ENCODE results near the gene H6PD.
"Not testable (repeated sequence)": the region's sequence is repeated elsewhere in the genome, so short reads cannot be mapped to it uniquely, and the experiment has no call there.

H6PD gene

GRCh38 chr1:9280015-9280860 is 45.7 kb downstream of the H6PD start:
- DNase-seq, result peak; percentile 17

- no peak for DNase-seq
Measured at GRCh38 chr1:9281071-9281827, 46.7 kb downstream of the H6PD start.

DNA sequence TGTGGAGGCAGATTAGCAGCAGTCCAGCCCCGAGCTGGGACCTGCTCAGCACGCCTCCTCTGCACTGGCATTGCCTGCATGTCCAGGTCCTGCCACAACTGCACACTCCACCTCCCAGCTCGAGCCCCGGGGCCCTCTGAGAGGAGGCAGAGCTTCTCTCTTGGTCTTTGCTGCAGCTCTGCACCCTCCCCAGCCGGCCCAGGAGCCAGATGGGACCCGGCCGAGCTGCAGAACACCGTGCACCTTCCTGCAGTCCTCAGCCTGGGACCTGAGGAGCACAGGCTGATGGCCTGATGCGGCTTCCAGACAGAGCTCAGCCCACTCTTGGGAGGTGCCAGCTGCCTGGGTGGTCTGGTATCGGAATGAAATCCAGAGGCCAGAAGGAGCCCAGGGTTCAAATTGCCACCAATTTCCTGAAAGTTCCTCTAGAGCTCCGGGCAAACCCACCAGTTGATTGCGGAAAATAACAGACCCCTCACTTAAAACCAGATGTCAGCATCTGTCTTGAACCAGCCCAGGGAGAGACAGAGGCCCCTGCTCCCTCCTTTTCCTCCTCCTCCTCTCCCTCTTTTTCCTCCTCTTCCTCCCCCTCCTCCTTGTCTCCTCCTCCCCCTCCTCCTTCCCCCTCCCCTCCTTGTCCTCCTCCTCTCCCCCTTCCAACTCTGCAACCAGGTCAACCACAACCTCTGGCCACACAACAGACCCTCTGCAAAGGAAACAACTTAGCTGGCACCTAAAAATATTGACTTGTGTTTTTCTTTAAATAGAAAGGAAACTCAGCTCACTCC is 47.5 kb downstream of the H6PD start:
- DNase-seq, result no peak

GRCh38 chr1:9282696-9282955 is 48.1 kb downstream of the H6PD start:
- no peak for DNase-seq

- DNase-seq, result no peak
Measured at GRCh38 chr1:9284061-9284460, 49.5 kb downstream of the H6PD start.

DNA sequence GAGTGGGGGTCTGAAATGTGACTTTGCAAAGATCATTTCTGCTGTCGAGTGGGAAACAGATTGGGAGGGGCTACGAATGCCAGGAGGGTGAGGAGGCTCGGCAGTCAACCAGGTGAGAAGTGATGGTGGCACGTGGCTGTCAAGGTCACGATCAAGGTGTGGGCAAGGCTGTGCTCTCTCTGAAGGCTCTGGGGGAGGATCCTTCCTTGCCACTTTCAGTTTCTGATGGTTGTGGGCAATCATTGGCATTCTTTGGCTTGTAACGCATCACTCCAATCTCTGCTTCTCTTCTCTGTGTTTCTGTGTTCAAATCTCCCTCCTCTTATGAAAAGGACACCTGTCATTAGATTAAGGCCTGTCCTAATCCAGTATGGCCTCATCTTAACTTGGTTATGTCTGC is 52.0 kb downstream of the H6PD start:
- no peak for DNase-seq

DNA sequence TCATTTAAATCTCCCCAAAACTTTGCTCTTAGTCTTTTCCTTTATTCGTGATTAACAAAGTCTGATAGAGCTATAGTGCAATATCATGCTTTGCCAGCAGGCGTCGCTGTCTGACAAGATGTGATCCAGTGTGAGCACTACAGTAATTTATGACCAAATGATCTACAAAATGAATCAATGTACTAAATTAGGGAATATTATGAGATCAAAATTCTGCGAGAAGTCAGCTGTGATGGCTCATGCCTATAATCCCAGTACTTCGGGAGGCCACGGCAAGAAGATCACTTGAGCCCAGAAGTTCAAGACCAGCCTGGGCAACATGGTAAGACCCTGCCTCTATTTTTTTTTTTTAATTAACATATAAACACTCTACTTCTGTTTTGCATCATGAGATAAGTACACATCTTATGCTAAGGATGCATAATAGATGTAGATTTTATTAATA is 54.5 kb downstream of the H6PD start:
- peak; percentile 70 for DNase-seq

- no peak for DNase-seq
Measured at GRCh38 chr1:9289711-9290485, 55.3 kb downstream of the H6PD start.

GRCh38 chr1:9291914-9292360 is 57.4 kb downstream of the H6PD start:
- no peak for DNase-seq

GRCh38 chr1:9292361-9293240 is 58.0 kb downstream of the H6PD start, which contains the start of gene SPSB1:
Gene SPSB1 (plus strand): TSS chr1:9292894. CDS start chr1:9355892, 62,998 bp downstream.
- DNase-seq, result peak; percentile 53

DNA sequence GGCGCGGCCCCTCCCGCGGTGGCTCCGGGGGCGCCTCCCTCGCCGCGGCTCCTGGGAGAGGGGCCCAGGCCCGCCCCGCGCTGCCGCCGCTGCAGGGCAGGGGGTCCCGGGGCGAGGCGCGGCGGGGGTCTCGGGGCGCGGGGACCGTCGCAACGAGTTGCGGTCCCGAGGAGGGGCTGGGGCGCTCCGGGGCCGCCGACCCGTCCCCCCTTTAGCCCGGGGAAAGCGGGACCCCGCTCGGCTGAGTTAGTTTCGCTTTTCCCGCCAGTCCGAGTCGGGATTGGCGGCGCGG is 58.6 kb downstream of the H6PD start:
- no peak for DNase-seq

- peak; percentile 25 for DNase-seq
Measured at GRCh38 chr1:9293533-9294404, 59.2 kb downstream of the H6PD start.

DNA sequence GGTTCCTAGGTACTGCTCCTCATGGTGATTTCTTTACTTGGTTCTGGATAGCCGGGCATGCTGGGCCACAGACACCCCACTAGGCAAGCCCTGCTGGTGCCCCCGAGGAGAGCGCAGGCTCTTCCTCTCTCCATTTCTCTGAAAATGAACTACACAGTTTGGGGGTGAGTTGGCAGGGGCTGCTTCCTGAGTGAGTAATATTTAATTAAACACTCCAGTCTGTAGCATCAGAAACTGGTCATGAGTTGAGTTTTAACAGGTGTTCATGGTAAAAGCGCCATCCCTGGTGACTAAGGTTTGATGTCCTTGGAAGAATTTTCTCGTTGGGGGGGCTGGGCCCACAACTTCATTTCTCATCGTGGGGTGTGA is 59.8 kb downstream of the H6PD start:
- no peak for DNase-seq

- DNase-seq, result no peak
Measured at GRCh38 chr1:9294910-9295636, 60.5 kb downstream of the H6PD start.

GRCh38 chr1:9295884-9296283 is 61.3 kb downstream of the H6PD start:
- no peak for DNase-seq

- no peak for DNase-seq
Measured at GRCh38 chr1:9296850-9297249, 62.3 kb downstream of the H6PD start.

DNA sequence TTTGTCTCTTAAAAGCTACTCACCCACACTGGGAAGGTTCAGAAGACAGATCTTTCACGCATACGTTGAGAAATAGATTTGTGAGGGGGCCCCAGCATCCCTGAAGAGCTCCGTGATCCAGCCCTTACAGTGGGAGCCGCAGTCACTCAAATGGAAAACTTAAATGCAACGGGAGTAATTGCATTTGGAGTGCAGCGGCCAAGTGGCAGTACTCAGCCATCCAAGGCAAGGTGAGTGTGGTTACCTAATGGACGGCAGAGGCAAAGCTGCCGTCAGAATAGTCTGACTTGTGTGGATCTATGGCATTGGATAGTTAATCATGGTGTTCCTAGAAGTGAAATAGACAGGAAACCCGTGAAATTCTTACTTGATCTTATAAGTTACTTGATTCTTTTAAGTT is 63.3 kb downstream of the H6PD start:
- no peak for DNase-seq

GRCh38 chr1:9298282-9298681 is 63.7 kb downstream of the H6PD start:
- DNase-seq, result no peak

DNA sequence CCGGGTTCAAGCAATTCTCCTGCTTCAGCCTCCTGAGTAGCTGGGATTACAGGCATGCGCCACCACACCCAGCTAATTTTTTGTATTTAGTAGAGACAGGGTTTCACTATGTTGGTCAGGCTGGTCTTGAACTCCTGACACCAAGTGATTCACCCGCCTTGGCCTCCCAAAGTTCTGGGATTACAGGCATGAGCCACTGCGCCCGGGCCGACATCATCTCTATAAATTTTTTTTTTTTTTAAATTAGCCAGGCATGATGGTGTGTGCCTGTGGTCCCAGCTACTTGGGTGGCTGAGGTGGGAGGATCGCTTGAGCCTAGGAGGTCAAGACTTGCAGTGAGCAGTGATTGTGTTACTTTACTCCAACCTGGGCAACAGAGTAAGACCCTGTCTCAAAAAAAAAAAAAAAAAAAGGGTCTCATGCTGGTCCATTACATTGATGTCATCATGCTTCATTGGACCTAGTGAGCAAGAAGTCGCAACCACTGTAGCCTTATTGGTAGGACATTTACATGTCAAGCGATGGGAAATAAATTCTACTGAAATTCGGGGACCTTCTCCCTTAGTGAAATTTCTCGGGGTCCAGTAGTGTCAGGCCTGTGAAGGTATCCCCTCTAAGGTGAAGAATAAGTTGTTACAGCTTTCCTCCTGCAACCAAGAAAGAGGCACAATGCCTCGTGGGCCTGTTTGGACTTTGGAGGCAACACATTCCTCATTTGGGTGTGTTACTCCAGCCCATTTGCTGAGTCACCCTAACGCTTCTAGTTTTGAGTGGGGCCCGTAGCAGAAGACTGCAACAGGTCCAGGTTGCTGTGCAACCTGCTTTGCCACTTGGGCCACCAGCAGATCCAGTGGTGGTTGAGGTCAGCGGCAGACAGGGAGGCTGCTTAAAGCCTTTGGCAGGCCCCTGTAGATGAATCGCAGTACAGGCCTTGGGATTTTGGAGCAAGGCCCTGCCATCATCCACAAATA is 65.3 kb downstream of the H6PD start:
- not testable (repeated sequence) for DNase-seq
